HG03457 (cell line): ENCODE results near the gene B4GALNT3.

ENCODE experiments used
- ATAC-seq: cut with Tn5 transposase; IDR thresholded peaks from one replicate; pipeline ENCODE4 v1.9.1; 2021; ENCODE audit warnings: moderate number of reproducible peaks; ENCODE audit not compliant: unreplicated experiment

The B4GALNT3 gene

GRCh38 chr12:537772-538171 is 78.0 kb downstream of the B4GALNT3 start:
- ATAC-seq: no peak

GRCh38 chr12:538731-539539 is 79.2 kb downstream of the B4GALNT3 start:
- no peak for ATAC-seq

GRCh38 chr12:539540-540310 is 80.0 kb downstream of the B4GALNT3 start:
- ATAC-seq: no peak

- no peak for ATAC-seq
Observed at GRCh38 chr12:541676-542324, 82.1 kb downstream of the B4GALNT3 start.

GRCh38 chr12:542395-543113 is 82.8 kb downstream of the B4GALNT3 start:
- ATAC-seq: no peak

GRCh38 chr12:543114-543451 is 83.3 kb downstream of the B4GALNT3 start:
- no peak for ATAC-seq

GRCh38 chr12:544142-544541 is 84.4 kb downstream of the B4GALNT3 start:
- no peak for ATAC-seq

- no peak for ATAC-seq
Observed at GRCh38 chr12:544941-545635, 85.3 kb downstream of the B4GALNT3 start.

- no peak for ATAC-seq
Observed at GRCh38 chr12:545835-546234, 86.1 kb downstream of the B4GALNT3 start.

- no peak for ATAC-seq
Observed at GRCh38 chr12:546265-546919, 86.7 kb downstream of the B4GALNT3 start.

GRCh38 chr12:546920-547845 is 87.4 kb downstream of the B4GALNT3 start:
- ATAC-seq: no peak

- no peak for ATAC-seq
Observed at GRCh38 chr12:547883-548470, 88.2 kb downstream of the B4GALNT3 start.

- no peak for ATAC-seq
Observed at GRCh38 chr12:549476-550082, 89.8 kb downstream of the B4GALNT3 start.

- no peak for ATAC-seq
Observed at GRCh38 chr12:550473-551260, 90.9 kb downstream of the B4GALNT3 start.

- no peak for ATAC-seq
Observed at GRCh38 chr12:552466-552865, 92.7 kb downstream of the B4GALNT3 start.

GRCh38 chr12:553216-554000 is 93.7 kb downstream of the B4GALNT3 start:
- ATAC-seq: no peak

- no peak for ATAC-seq
Observed at GRCh38 chr12:554001-554285, 94.2 kb downstream of the B4GALNT3 start.
